ENCODE data around the gene CAVIN3.

Gene CAVIN3

GRCh38 chr11:6320411-6321155 lies at the start of gene CAVIN3:
Gene CAVIN3 (minus strand): TSS chr11:6320501. CDS start chr11:6320476, 25 bp downstream.
- Histone ChIP-seq H3K27me3 (ENCODE audit: control insufficient read depth, insufficient read depth, low read length) (peaks cover 15% of the 10 kb centered on the region), H3K36me3 (ENCODE audit: control insufficient read depth, low read depth, low read length) (no peaks in the 10 kb centered on the region), H3K4me1 (ENCODE audit: control insufficient read depth, low read depth, low read length) (peaks cover 51% of the 10 kb centered on the region), H3K4me3 (ENCODE audit: low read length) (peak within 1 kb of the TSS; percentile 76), H3K9ac (ENCODE audit: low read length) (peak within 1 kb of the TSS; percentile 77), H3K27ac (ENCODE audit: low read length) (no peak within 1 kb of the TSS), H3K9me3 (ENCODE audit: control insufficient read depth, low read depth, low read length) (no peaks in the 10 kb centered on the region)

- no peak overlapping the region for H3K9ac ChIP-seq (ENCODE audit: low read length)
- no peaks in the 10 kb centered on the region for H3K27me3 ChIP-seq (ENCODE audit: control insufficient read depth, insufficient read depth, low read length)
- H3K27ac ChIP-seq (ENCODE audit: low read length) = no peak overlapping the region
- no peaks in the 10 kb centered on the region for H3K36me3 ChIP-seq (ENCODE audit: control insufficient read depth, low read depth, low read length)
- no peak overlapping the region for H3K4me3 ChIP-seq (ENCODE audit: low read length)
- H3K4me1 ChIP-seq (ENCODE audit: control insufficient read depth, low read depth, low read length) = no peaks in the 10 kb centered on the region
- no peaks in the 10 kb centered on the region for H3K9me3 ChIP-seq (ENCODE audit: control insufficient read depth, low read depth, low read length)
These were observed 45.4 kb upstream of the CAVIN3 start for GRCh38 chr11:6365659-6366058.

GRCh38 chr11:6362873-6363678 lies 42.8 kb upstream of the CAVIN3 start:
- Histone ChIP-seq H3K4me1 (ENCODE audit: control insufficient read depth, low read depth, low read length) (no peaks in the 10 kb centered on the region), H3K27ac (ENCODE audit: low read length) (no peak overlapping the region), H3K9ac (ENCODE audit: low read length) (no peak overlapping the region), H3K27me3 (ENCODE audit: control insufficient read depth, insufficient read depth, low read length) (no peaks in the 10 kb centered on the region), H3K4me3 (ENCODE audit: low read length) (no peak overlapping the region), H3K9me3 (ENCODE audit: control insufficient read depth, low read depth, low read length) (no peaks in the 10 kb centered on the region), H3K36me3 (ENCODE audit: control insufficient read depth, low read depth, low read length) (no peaks in the 10 kb centered on the region)

GRCh38 chr11:6362185-6362872 lies 42.0 kb upstream of the CAVIN3 start:
- H3K36me3 ChIP-seq (ENCODE audit: control insufficient read depth, low read depth, low read length) = no peaks in the 10 kb centered on the region
- no peak overlapping the region for H3K27ac ChIP-seq (ENCODE audit: low read length)
- H3K9ac ChIP-seq (ENCODE audit: low read length) = no peak overlapping the region
- no peaks in the 10 kb centered on the region for H3K4me1 ChIP-seq (ENCODE audit: control insufficient read depth, low read depth, low read length)
- H3K9me3 ChIP-seq (ENCODE audit: control insufficient read depth, low read depth, low read length) = no peaks in the 10 kb centered on the region
- no peaks in the 10 kb centered on the region for H3K27me3 ChIP-seq (ENCODE audit: control insufficient read depth, insufficient read depth, low read length)
- H3K4me3 ChIP-seq (ENCODE audit: low read length) = no peak overlapping the region

- Histone ChIP-seq H3K4me1 (ENCODE audit: control insufficient read depth, low read depth, low read length) (no peaks in the 10 kb centered on the region), H3K9me3 (ENCODE audit: control insufficient read depth, low read depth, low read length) (no peaks in the 10 kb centered on the region), H3K4me3 (ENCODE audit: low read length) (no peak overlapping the region), H3K27ac (ENCODE audit: low read length) (no peak overlapping the region), H3K27me3 (ENCODE audit: control insufficient read depth, insufficient read depth, low read length) (no peaks in the 10 kb centered on the region), H3K9ac (ENCODE audit: low read length) (no peak overlapping the region), H3K36me3 (ENCODE audit: control insufficient read depth, low read depth, low read length) (no peaks in the 10 kb centered on the region)
These were observed 39.9 kb upstream of the CAVIN3 start for GRCh38 chr11:6360183-6360582.

- Histone ChIP-seq H3K4me1 (ENCODE audit: control insufficient read depth, low read depth, low read length) (no peaks in the 10 kb centered on the region), H3K27ac (ENCODE audit: low read length) (no peak overlapping the region), H3K36me3 (ENCODE audit: control insufficient read depth, low read depth, low read length) (no peaks in the 10 kb centered on the region), H3K9ac (ENCODE audit: low read length) (no peak overlapping the region), H3K9me3 (ENCODE audit: control insufficient read depth, low read depth, low read length) (no peaks in the 10 kb centered on the region), H3K4me3 (ENCODE audit: low read length) (no peak overlapping the region), H3K27me3 (ENCODE audit: control insufficient read depth, insufficient read depth, low read length) (no peaks in the 10 kb centered on the region)
These were observed 36.9 kb upstream of the CAVIN3 start for GRCh38 chr11:6357222-6357621.

- Histone ChIP-seq H3K36me3 (ENCODE audit: control insufficient read depth, low read depth, low read length) (no peaks in the 10 kb centered on the region), H3K9me3 (ENCODE audit: control insufficient read depth, low read depth, low read length) (no peaks in the 10 kb centered on the region), H3K27ac (ENCODE audit: low read length) (no peak overlapping the region), H3K9ac (ENCODE audit: low read length) (no peak overlapping the region), H3K4me3 (ENCODE audit: low read length) (no peak overlapping the region), H3K27me3 (ENCODE audit: control insufficient read depth, insufficient read depth, low read length) (no peaks in the 10 kb centered on the region), H3K4me1 (ENCODE audit: control insufficient read depth, low read depth, low read length) (no peaks in the 10 kb centered on the region)
These were observed 36.3 kb upstream of the CAVIN3 start for GRCh38 chr11:6356503-6357055.

- Histone ChIP-seq H3K4me3 (ENCODE audit: low read length) (no peak overlapping the region), H3K4me1 (ENCODE audit: control insufficient read depth, low read depth, low read length) (no peaks in the 10 kb centered on the region), H3K9me3 (ENCODE audit: control insufficient read depth, low read depth, low read length) (no peaks in the 10 kb centered on the region), H3K27me3 (ENCODE audit: control insufficient read depth, insufficient read depth, low read length) (no peaks in the 10 kb centered on the region), H3K36me3 (ENCODE audit: control insufficient read depth, low read depth, low read length) (no peaks in the 10 kb centered on the region), H3K9ac (ENCODE audit: low read length) (no peak overlapping the region), H3K27ac (ENCODE audit: low read length) (no peak overlapping the region)
These were observed 34.6 kb upstream of the CAVIN3 start for GRCh38 chr11:6354651-6355485.

GRCh38 chr11:6353367-6353987 lies 33.2 kb upstream of the CAVIN3 start:
- Histone ChIP-seq H3K27me3 (ENCODE audit: control insufficient read depth, insufficient read depth, low read length) (no peaks in the 10 kb centered on the region), H3K4me3 (ENCODE audit: low read length) (no peak overlapping the region), H3K36me3 (ENCODE audit: control insufficient read depth, low read depth, low read length) (no peaks in the 10 kb centered on the region), H3K9ac (ENCODE audit: low read length) (no peak overlapping the region), H3K4me1 (ENCODE audit: control insufficient read depth, low read depth, low read length) (no peaks in the 10 kb centered on the region), H3K9me3 (ENCODE audit: control insufficient read depth, low read depth, low read length) (no peaks in the 10 kb centered on the region), H3K27ac (ENCODE audit: low read length) (no peak overlapping the region)

GRCh38 chr11:6351782-6352382 lies 31.6 kb upstream of the CAVIN3 start:
- Histone ChIP-seq H3K9me3 (ENCODE audit: control insufficient read depth, low read depth, low read length) (no peaks in the 10 kb centered on the region), H3K36me3 (ENCODE audit: control insufficient read depth, low read depth, low read length) (no peaks in the 10 kb centered on the region), H3K9ac (ENCODE audit: low read length) (no peak overlapping the region), H3K4me1 (ENCODE audit: control insufficient read depth, low read depth, low read length) (no peaks in the 10 kb centered on the region), H3K4me3 (ENCODE audit: low read length) (no peak overlapping the region), H3K27me3 (ENCODE audit: control insufficient read depth, insufficient read depth, low read length) (no peaks in the 10 kb centered on the region), H3K27ac (ENCODE audit: low read length) (no peak overlapping the region)
